Activated CD4-positive, alpha-beta memory T cell treated with anti-CD3 and anti-CD28 coated beads for 36 hours (primary cell): Measurements from ENCODE around the gene SORCS1. TPM values are rescaled to one million over a fixed set of nuclear protein-coding genes. Genes with fewer than 3 reads are reported as not detected.

Experiments used
- CTCF ChIA-PET: fragments of 350-600 bp; sonication (Branson Sonifier 250); formaldehyde crosslinking; loops from one replicate; lab custom pipeline; 2021; ENCODE audit warnings: antibody characterized with exemption, inconsistent platforms; lab: Charles Lee
- POLR2A ChIA-PET: fragments of 350-600 bp; sonication (Branson Sonifier 250); formaldehyde crosslinking; loops from one replicate; lab custom pipeline; 2021; ENCODE audit warnings: antibody characterized with exemption; lab: Charles Lee
- DNase-seq: peaks from one replicate; pipeline ENCODE4 v3.0.0-alpha.2; 2020
- H3K27ac Mint-ChIP-seq: one replicate; pipeline ENCODE4 v1.8.0; 2021; ENCODE audit warnings: mixed read lengths
- H3K27me3 Mint-ChIP-seq: one replicate; pipeline ENCODE4 v1.8.0; 2021; ENCODE audit warnings: mixed read lengths
- H3K36me3 Mint-ChIP-seq: one replicate; pipeline ENCODE4 v1.8.0; 2021; ENCODE audit warnings: mixed read lengths
- H3K4me1 Mint-ChIP-seq: one replicate; pipeline ENCODE4 v1.8.0; 2021; ENCODE audit warnings: low read depth, mixed read lengths
- H3K4me3 Mint-ChIP-seq: one replicate; pipeline ENCODE4 v1.8.0; 2021; ENCODE audit warnings: mild to moderate bottlenecking, mixed read lengths
- H3K9me3 Mint-ChIP-seq: one replicate; pipeline ENCODE4 v1.8.0; 2021; ENCODE audit warnings: mixed read lengths
- intact Hi-C: fragments of 100-400 bp; cut with micrococcal nuclease; formaldehyde crosslinking; loops from one replicate; pipeline ENCODE4 v1.15.1; 2023
- total RNA-seq, 2 experiments: library from RNA; stranded (reverse); gene quantifications; one replicate each; pipeline ENCODE4 v1.2.3, GENCODE V29; 2021

The SORCS1 gene
- total RNA-seq, 2 experiments from 2014 or later, result not detected

DNA sequence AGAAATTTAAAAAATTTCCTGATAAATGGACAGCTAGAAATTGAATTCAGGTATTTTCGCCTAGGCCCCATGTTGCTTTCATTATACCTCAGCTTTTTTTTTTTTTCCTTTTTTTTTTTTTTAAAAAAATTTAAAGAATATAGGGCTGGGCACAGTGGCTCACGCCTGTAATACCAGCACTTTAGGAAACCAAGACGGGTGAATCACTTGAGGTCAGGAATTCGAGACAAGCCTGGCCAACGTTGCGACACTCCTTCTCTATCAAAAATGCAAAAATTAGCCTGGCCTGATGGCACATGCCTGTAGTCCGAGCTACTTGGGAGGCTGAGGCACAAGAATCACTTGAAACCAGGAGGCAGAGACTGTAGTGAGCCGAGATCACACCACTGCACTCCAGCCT is 334.0 kb downstream of the SORCS1 start:
- Mint-ChIP-seq H3K36me3 (no peaks in the 10 kb centered on the region), H3K9me3 (no peaks in the 10 kb centered on the region), H3K4me1 (no peaks in the 10 kb centered on the region), H3K27ac (no peak overlapping the region), H3K4me3 (no peak overlapping the region), H3K27me3 (no peaks in the 10 kb centered on the region)
- ChIA-PET POLR2A (no interaction called here), CTCF (no interaction called here)
- DNase-seq, result no peak
- intact Hi-C loops, result no loop called here

DNA sequence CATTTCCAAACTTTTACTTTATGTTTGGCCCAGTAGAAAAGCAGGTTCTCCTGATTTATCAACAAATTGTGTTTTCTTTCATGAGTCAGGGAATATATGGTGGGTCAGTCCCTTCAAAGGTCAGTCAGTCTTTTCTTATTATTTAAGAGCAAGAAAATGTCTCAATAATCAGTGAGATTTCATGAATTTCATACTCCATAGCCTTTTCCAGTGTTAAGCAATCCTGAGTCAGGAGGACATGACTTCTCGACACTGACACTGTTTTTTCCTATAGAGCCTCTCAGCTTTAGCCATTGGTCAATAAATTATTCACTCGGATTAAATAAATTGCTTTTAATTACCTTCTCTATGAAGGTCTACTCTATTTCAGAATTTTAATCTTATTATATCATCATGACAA is 334.5 kb downstream of the SORCS1 start:
- intact Hi-C loops, result no loop called here
- H3K4me3 Mint-ChIP-seq, result no peak overlapping the region
- no peaks in the 10 kb centered on the region for H3K27me3 Mint-ChIP-seq
- no peak for DNase-seq
- H3K27ac Mint-ChIP-seq, result no peak overlapping the region
- CTCF ChIA-PET, result no interaction called here
- no peaks in the 10 kb centered on the region for H3K4me1 Mint-ChIP-seq
- POLR2A ChIA-PET, result no interaction called here
- no peaks in the 10 kb centered on the region for H3K9me3 Mint-ChIP-seq
- H3K36me3 Mint-ChIP-seq, result no peaks in the 10 kb centered on the region

DNA sequence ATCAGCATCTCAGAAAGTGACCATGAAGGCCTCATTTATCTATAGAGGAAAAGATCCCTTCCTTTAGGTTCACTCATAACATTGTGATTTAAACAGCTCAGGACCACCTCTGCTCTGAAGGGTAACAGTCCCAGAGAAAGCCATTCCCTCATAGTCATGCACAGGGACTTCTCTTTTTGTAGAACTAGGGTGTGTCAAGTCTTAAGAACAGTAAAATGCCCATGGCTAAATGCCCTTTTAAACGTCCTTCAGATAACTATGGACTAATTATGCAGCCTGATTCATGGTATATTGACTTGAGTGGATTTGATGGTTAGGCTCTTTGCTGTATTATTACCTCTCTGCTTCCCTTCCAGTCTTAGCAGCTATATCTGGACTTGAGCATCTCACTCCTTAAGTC is 337.8 kb downstream of the SORCS1 start:
- Mint-ChIP-seq H3K4me1 (no peaks in the 10 kb centered on the region), H3K27me3 (no peaks in the 10 kb centered on the region)

DNA sequence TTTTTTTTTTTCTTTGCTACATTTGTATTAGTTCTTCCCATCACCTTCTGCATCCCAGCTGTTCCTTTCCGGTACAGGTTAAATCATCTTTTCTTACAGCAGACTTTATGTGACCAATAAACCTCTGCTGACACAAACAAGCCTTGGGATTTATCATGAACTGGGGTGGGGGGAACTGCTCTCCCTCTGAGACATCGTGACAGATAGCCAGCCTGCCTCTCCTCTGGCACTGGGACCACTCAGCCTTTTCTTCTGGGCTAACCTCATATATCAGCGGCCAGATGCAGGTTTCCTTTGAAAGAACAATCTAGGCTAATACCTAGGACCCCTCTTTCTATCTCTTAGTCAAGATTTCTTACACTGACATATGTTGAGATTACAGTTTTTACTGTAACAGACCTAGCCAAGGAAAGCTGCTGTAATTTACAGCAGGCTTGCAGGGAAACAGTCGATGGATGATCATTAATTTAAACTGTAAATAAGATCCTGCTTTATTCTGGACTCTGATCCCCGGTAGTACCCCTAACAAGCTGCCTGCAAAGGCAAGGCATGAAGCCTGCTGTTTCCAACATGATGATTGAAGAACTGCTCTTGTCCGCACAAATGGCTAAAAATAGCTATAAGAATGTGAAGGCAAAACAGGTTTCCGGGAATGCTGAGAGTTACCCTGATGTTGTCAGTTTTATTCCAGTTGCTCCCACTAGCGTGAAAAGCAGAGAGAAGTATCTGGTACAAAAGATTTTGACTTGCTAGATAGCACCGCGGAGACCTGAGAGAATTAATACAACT is 338.7 kb downstream of the SORCS1 start:
- intact Hi-C loops, result no loop called here
- H3K27me3 Mint-ChIP-seq, result no peaks in the 10 kb centered on the region
- no peaks in the 10 kb centered on the region for H3K4me1 Mint-ChIP-seq
- POLR2A ChIA-PET, result no interaction called here
- H3K27ac Mint-ChIP-seq, result no peak overlapping the region
- no peaks in the 10 kb centered on the region for H3K9me3 Mint-ChIP-seq
- CTCF ChIA-PET, result no interaction called here
- H3K36me3 Mint-ChIP-seq, result no peaks in the 10 kb centered on the region
- DNase-seq, result no peak
- H3K4me3 Mint-ChIP-seq, result no peak overlapping the region

More for the DNA sequence above, 337.8 kb downstream of the SORCS1 start:
- intact Hi-C loops, result no loop called here
- Mint-ChIP-seq H3K9me3 (no peaks in the 10 kb centered on the region), H3K4me3 (no peak overlapping the region), H3K27ac (no peak overlapping the region), H3K36me3 (no peaks in the 10 kb centered on the region)
- ChIA-PET CTCF (no interaction called here), POLR2A (no interaction called here)
- no peak for DNase-seq

DNA sequence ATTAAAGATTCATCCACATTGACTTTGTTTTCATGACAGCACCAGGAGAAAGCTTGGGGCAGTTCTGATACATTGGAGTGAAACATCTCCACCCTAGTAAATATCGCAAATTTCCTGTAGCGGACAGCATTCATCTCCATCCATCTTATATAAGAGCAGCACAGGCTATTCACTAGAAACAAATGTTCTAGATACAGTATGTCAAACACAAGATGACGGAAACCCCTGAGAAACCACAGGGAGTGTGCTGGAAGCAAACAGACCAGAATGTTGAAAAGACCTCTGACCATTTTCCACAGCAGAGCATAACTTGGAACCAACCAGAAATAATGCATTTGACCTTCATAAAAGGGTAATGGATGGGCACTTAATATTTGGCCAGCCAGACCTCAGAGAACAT is 343.9 kb downstream of the SORCS1 start:
- Mint-ChIP-seq H3K4me1 (no peaks in the 10 kb centered on the region), H3K9me3 (no peaks in the 10 kb centered on the region), H3K27ac (no peak overlapping the region), H3K27me3 (no peaks in the 10 kb centered on the region), H3K36me3 (no peaks in the 10 kb centered on the region), H3K4me3 (no peak overlapping the region)
- ChIA-PET POLR2A (no interaction called here), CTCF (no interaction called here)
- intact Hi-C loops, result no loop called here
- DNase-seq, result no peak

DNA sequence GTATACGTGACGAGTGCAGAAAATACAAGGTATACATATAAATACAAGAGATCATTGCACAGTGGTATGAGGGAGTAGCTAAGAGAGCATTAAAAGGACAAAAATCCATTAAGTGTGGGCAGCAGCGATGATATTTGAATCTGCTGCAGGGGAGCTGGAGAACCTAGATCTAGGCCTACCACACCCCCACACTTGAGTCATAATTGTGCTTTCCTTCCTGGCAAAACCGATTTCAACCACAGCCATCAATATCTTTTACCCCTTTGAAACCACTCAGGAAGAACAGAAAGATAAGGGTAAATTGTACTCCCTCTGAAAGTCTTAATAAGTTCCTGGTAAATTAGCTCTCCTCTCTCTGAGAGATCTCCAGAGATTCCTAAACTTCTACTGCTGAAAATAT is 345.0 kb downstream of the SORCS1 start:
- intact Hi-C loops, result no loop called here
- Mint-ChIP-seq H3K4me1 (no peaks in the 10 kb centered on the region), H3K27me3 (no peaks in the 10 kb centered on the region), H3K27ac (no peak overlapping the region), H3K9me3 (no peaks in the 10 kb centered on the region), H3K36me3 (no peaks in the 10 kb centered on the region), H3K4me3 (no peak overlapping the region)
- ChIA-PET CTCF (no interaction called here), POLR2A (no interaction called here)
- DNase-seq, result no peak

DNA sequence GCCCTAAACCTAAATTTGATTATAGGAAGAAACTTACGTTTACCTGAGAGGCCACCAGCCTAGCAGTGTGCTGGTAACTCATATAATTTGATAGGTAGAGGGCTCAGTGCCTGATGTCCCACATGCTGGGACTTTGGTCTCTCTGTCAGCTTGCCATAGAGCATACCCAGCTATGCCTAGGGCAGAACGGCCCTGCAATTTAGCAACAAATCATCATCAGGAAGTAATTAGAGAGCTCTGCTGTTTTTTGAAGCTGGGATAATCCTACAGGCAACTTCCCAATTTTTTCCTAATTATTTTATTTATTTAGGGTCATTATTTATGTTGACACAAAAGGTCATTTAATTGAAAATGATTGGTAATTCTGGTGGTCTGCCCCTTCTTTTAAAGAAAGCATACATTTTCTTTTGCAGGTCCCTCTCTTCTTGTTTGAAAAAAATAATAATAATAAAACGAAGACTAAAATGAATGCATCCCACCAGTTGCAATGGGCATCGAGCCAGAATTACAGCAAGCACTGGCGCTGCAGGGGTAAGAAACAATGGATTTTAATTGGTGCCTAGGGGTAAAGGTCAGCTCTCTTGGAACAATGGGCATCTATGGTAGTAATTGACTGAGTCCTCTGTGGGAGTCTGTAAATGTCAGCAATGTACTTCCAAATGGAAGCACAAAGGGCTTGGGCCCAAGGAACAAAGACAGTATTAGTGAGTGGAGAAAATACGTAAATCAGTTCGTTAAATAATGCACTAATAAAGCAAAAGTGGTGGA is 348.0 kb downstream of the SORCS1 start:
- no peaks in the 10 kb centered on the region for H3K27me3 Mint-ChIP-seq
- no peaks in the 10 kb centered on the region for H3K36me3 Mint-ChIP-seq
- H3K27ac Mint-ChIP-seq, result no peak overlapping the region
- H3K4me3 Mint-ChIP-seq, result no peak overlapping the region
- intact Hi-C loops, result no loop called here
- no peak for DNase-seq
- CTCF ChIA-PET, result no interaction called here
- H3K4me1 Mint-ChIP-seq, result no peaks in the 10 kb centered on the region
- no peaks in the 10 kb centered on the region for H3K9me3 Mint-ChIP-seq
- POLR2A ChIA-PET, result no interaction called here

DNA sequence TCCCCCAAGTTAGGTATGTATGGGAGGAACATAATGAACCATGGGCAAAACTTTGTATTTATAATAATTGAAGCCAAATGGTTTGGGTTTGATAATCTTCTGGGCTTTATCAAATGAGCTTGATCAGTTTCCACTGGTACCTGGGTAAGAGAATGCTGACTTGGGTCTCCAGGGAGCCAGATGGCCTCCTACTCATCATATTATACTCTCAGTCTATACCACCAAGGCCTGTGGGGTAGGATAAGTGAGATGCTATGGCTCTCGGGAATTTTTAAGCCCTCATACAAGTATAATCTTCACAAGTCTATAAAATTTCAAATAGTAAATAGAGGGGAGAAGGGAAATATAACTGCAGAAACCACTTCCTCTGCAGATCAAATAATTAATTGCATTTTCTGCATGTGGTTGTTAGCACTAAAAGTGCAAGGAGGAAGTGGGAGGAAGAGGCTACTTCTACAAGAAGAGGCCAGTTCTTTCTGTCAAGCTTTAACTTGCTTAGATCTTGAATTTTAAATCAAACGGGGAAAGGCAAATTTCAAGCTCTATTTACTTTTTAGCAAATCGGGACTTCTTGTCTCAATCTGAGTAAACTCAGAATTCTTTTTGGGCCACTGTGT is 349.0 kb downstream of the SORCS1 start:
- intact Hi-C loops, result no loop called here
- POLR2A ChIA-PET, result no interaction called here
- Mint-ChIP-seq H3K27me3 (no peaks in the 10 kb centered on the region), H3K27ac (no peak overlapping the region), H3K36me3 (no peaks in the 10 kb centered on the region), H3K4me1 (no peaks in the 10 kb centered on the region), H3K4me3 (no peak overlapping the region), H3K9me3 (no peaks in the 10 kb centered on the region)
- DNase-seq, result no peak
- CTCF ChIA-PET, result no interaction called here

DNA sequence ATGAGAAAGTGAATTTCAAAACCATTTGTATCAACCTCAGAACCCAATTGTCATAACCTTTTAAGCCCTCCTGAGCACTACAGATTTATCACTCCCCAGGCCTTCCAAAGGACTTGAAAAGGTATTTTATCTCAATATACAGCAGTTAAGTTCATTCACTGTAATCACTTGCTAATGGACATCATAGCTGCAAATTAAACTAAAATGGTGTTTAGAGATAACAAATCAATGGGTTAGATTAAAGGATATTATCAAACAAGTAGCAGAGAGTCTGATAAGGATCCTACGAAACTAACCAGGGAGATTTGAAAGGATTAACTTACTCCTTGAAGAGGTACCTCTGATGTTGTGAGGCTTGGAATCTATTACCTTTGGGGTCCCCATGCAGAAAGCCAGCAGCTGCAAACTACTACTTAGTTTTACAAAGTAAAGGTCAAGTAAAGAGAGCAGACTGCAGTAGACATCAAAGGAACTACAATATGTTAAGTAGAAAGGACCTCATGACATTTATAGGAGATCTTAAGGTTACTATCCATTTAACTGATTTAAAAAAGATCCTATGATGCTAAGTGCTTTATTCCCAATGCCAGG is 359.4 kb downstream of the SORCS1 start:
- POLR2A ChIA-PET, result no interaction called here
- intact Hi-C loops, result no loop called here
- no peak overlapping the region for H3K4me3 Mint-ChIP-seq
- H3K36me3 Mint-ChIP-seq, result no peaks in the 10 kb centered on the region
- no peak overlapping the region for H3K27ac Mint-ChIP-seq
- no peaks in the 10 kb centered on the region for H3K4me1 Mint-ChIP-seq
- peaks cover 5% of the 10 kb centered on the region for H3K9me3 Mint-ChIP-seq
- no peak for DNase-seq
- CTCF ChIA-PET, result no interaction called here
- H3K27me3 Mint-ChIP-seq, result no peaks in the 10 kb centered on the region

DNA sequence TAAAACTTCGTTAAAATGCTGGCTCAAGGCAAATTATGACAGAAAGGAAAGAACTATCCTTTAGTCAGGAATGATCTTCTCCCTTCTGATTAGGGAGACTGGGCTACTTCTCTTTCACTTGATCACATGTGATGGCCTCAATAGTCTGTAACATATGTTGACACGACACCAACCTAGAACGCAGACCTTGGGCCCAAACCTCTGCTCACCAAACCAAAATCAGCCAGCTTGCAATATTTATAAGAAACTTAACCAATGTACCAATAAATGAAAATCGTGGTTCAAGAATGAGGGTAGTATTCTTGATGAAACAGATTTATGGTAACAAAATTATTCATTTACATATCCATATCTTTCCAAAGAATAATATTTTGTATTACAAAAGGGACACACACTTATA is 361.6 kb downstream of the SORCS1 start:
- H3K27me3 Mint-ChIP-seq, result no peaks in the 10 kb centered on the region
- intact Hi-C loops, result no loop called here
- H3K9me3 Mint-ChIP-seq, result peaks cover 11% of the 10 kb centered on the region
- no peak overlapping the region for H3K27ac Mint-ChIP-seq
- DNase-seq, result no peak
- no peaks in the 10 kb centered on the region for H3K4me1 Mint-ChIP-seq
- POLR2A ChIA-PET, result no interaction called here
- H3K36me3 Mint-ChIP-seq, result no peaks in the 10 kb centered on the region
- CTCF ChIA-PET, result no interaction called here
- H3K4me3 Mint-ChIP-seq, result no peak overlapping the region

DNA sequence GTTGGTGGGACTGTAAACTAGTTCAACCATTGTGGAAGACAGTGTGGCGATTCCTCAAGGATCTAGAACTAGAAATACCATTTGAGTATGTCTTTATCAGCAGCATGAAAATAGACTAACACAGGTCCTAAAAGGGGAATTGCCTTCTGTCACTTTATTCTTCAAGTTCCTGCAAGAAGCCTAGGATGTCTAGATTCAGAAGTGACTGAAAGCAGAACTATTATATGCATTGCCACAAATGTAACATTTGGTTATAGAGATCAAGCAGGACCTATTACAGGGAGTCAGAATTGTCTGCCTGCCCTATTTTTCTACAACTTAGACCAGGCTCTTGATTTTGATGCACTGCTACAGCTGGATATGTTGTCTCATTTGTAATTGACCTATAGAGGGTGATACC is 364.7 kb downstream of the SORCS1 start:
- ChIA-PET CTCF (no interaction called here), POLR2A (no interaction called here)
- H3K36me3 Mint-ChIP-seq, result no peaks in the 10 kb centered on the region
- no peak overlapping the region for H3K4me3 Mint-ChIP-seq
- no peaks in the 10 kb centered on the region for H3K27me3 Mint-ChIP-seq
- intact Hi-C loops, result no loop called here
- H3K27ac Mint-ChIP-seq, result no peak overlapping the region
- no peak for DNase-seq
- H3K9me3 Mint-ChIP-seq, result peaks cover 15% of the 10 kb centered on the region
- H3K4me1 Mint-ChIP-seq, result no peaks in the 10 kb centered on the region

DNA sequence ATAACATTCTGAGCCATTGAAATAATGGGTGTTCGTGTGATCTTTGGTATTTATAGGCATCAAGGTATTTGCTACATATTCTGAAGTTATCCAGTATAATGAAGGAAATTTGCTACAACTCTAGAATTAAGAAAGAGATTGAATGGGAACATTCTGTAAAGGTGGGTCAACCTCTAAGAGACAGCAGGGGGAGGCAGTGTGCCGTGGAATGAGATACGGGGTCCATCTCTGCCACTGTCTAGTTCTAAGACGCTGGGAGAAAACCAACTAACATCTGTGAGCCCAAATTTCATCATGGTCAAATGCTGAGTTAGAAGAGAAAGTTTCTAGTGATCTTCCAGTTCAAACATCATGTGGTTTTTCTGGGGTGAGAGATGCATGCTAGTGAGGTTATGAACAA is 368.9 kb downstream of the SORCS1 start:
- ChIA-PET CTCF (no interaction called here), POLR2A (no interaction called here)
- DNase-seq, result no peak
- no peaks in the 10 kb centered on the region for H3K27me3 Mint-ChIP-seq
- no peak overlapping the region for H3K27ac Mint-ChIP-seq
- no peaks in the 10 kb centered on the region for H3K36me3 Mint-ChIP-seq
- H3K9me3 Mint-ChIP-seq, result peaks cover 12% of the 10 kb centered on the region
- no peaks in the 10 kb centered on the region for H3K4me1 Mint-ChIP-seq
- intact Hi-C loops, result no loop called here
- H3K4me3 Mint-ChIP-seq, result no peak overlapping the region
